H1 (cell line): ENCODE measurements around the gene DHRS7B. TPM values are rescaled to one million over a fixed set of nuclear protein-coding genes. Genes with fewer than 3 reads are reported as not detected.

Source experiments
- CTCF ChIA-PET: fragments of 300-600 bp; sonication (Branson Sonifier 250); formaldehyde crosslinking; loops from one replicate; lab custom pipeline; 2021; ENCODE audit not compliant: partially characterized antibody; lab: Charles Lee
- POLR2A ChIA-PET: fragments of 300-600 bp; sonication (Branson Sonifier 250); formaldehyde crosslinking; loops from one replicate; lab custom pipeline; 2021; ENCODE audit warnings: inconsistent platforms; ENCODE audit not compliant: partially characterized antibody; lab: Charles Lee
- DNase-seq, 2 experiments: peaks; one replicate each; pipeline versions ENCODE4 v3.0.0 to v3.0.0-alpha.2; 2010 to 2022; ENCODE audit warnings: low spot score in 2 of 2, low read depth in 1 of 2, mixed read lengths in 1 of 2
- FAIRE-seq: peaks from 2 replicates; lab custom pipeline; 2011; peaks lifted over from hg19 to GRCh38; lab: Jason Lieb, UNC
- H2AFZ ChIP-seq: 2 replicates; pipeline ENCODE4 v1.8.1; 2012; ENCODE audit warnings: low read length, inconsistent platforms
- H2AK5ac ChIP-seq: 2 replicates; pipeline ENCODE4 v1.6.1; 2013; ENCODE audit warnings: low read depth, low read length
- H2BK120ac ChIP-seq: replicated peaks from 2 replicates; pipeline ENCODE3; 2013; ENCODE audit warnings: low read depth, low read length, inconsistent platforms
- H2BK12ac ChIP-seq: 2 replicates; pipeline ENCODE4 v1.6.1; 2013; ENCODE audit warnings: low read depth, low read length
- H2BK15ac ChIP-seq: 2 replicates; pipeline ENCODE4 v1.6.1; 2013; ENCODE audit warnings: low read length
- H2BK20ac ChIP-seq: 2 replicates; pipeline ENCODE4 v1.6.1; 2013; ENCODE audit warnings: low read length
- H2BK5ac ChIP-seq: 2 replicates; pipeline ENCODE4 v1.6.1; 2013; ENCODE audit warnings: low read depth, low read length
- H3K14ac ChIP-seq: 2 replicates; pipeline ENCODE4 v1.6.1; 2013; ENCODE audit warnings: inconsistent platforms; ENCODE audit not compliant: insufficient read length
- H3K18ac ChIP-seq: 2 replicates; pipeline ENCODE4 v1.6.1; 2013; ENCODE audit warnings: low read length; ENCODE audit errors: extremely low read depth
- H3K23ac ChIP-seq: 2 replicates; pipeline ENCODE4 v1.6.1; 2013; ENCODE audit warnings: inconsistent platforms; ENCODE audit not compliant: insufficient read length
- H3K23me2 ChIP-seq: 2 replicates; pipeline ENCODE4 v1.6.1; 2013; ENCODE audit warnings: low read depth, low read length
- H3K27ac ChIP-seq: 2 replicates; pipeline ENCODE4 v1.6.1; 2011; ENCODE audit warnings: low read depth, low read length, inconsistent platforms
- H3K27me3 ChIP-seq, 4 experiments: replicated peaks in 1 of 4; 1 replicate in 1 of 4; 2 replicates in 3 of 4; pipeline versions ENCODE4 v1.6.1 to v1.8.1; 2011 to 2013; ENCODE audit warnings: low read length in 3 of 4, mild to moderate bottlenecking in 3 of 4, inconsistent platforms in 2 of 4, mixed read lengths in 2 of 4, moderate library complexity in 1 of 4; ENCODE audit not compliant: control insufficient read depth in 3 of 4, insufficient read depth in 3 of 4; ENCODE audit errors: extremely low read depth in 1 of 4
- H3K36me3 ChIP-seq, 4 experiments: 2 replicates each; pipeline versions ENCODE4 v1.6.1 to v1.8.1; 2011 to 2013; ENCODE audit warnings: mild to moderate bottlenecking in 4 of 4, low read length in 3 of 4, moderate library complexity in 2 of 4, control low read depth in 1 of 4, inconsistent platforms in 1 of 4; ENCODE audit not compliant: insufficient read depth in 4 of 4, control insufficient read depth in 2 of 4
- H3K4ac ChIP-seq: replicated peaks from 2 replicates; pipeline ENCODE3; 2013; ENCODE audit warnings: low read length, low read depth, mixed read lengths, inconsistent platforms; ENCODE audit not compliant: insufficient read length
- H3K4me1 ChIP-seq, 4 experiments: replicated peaks in 1 of 4; 1 replicate in 1 of 4; 2 replicates in 3 of 4; pipeline versions ENCODE4 v1.6.1 to v1.8.1; 2011 to 2013; ENCODE audit warnings: low read length in 3 of 4, inconsistent platforms in 2 of 4, mixed read lengths in 1 of 4; ENCODE audit not compliant: insufficient read depth in 4 of 4, control insufficient read depth in 3 of 4
- H3K4me2 ChIP-seq, 2 experiments: 2 replicates each; pipeline versions ENCODE4 v1.6.1 to v1.8.1; 2011 to 2013; ENCODE audit warnings: low read depth in 2 of 2, low read length in 2 of 2, control low read depth in 1 of 2, inconsistent platforms in 1 of 2, mild to moderate bottlenecking in 1 of 2; ENCODE audit not compliant: insufficient read depth in 1 of 2
- H3K4me3 ChIP-seq, 4 experiments: fragments of 200-600, 300-600 bp in 1 of 4; sonication (generic), shearing (Covaris generic), sonication (Bioruptor Twin) in 1 of 4; 2 replicates each; pipeline versions ENCODE4 v1.5.1 to v1.8.1; 2011 to 2016; ENCODE audit warnings: low read length in 4 of 4, low read depth in 3 of 4, control low read depth in 2 of 4, inconsistent platforms in 2 of 4, mild to moderate bottlenecking in 2 of 4, mixed read lengths in 1 of 4, moderate library complexity in 1 of 4; ENCODE audit not compliant: insufficient read depth in 2 of 4; ENCODE audit errors: extremely low read depth in 1 of 4
- H3K56ac ChIP-seq: replicated peaks from 2 replicates; pipeline ENCODE3; 2013; ENCODE audit warnings: low read depth, mild to moderate bottlenecking, mixed read lengths, low read length, inconsistent platforms; ENCODE audit not compliant: insufficient read length
- H3K79me1 ChIP-seq: 2 replicates; pipeline ENCODE4 v1.6.1; 2013; ENCODE audit warnings: low read depth, low read length, control low read depth
- H3K79me2 ChIP-seq, 2 experiments: 2 replicates each; pipeline versions ENCODE4 v1.6.1 to v1.8.1; 2012 to 2013; ENCODE audit warnings: low read length in 2 of 2, mild to moderate bottlenecking in 2 of 2, inconsistent platforms in 1 of 2; ENCODE audit not compliant: insufficient read depth in 2 of 2, control insufficient read depth in 1 of 2
- H3K9ac ChIP-seq, 4 experiments: replicated peaks in 1 of 4; 1 replicate in 1 of 4; 2 replicates in 3 of 4; pipeline versions ENCODE4 v1.6.1 to v1.8.1; 2011 to 2013; ENCODE audit warnings: low read depth in 3 of 4, low read length in 3 of 4, control low read depth in 2 of 4, mild to moderate bottlenecking in 2 of 4, moderate library complexity in 2 of 4, inconsistent platforms in 1 of 4; ENCODE audit errors: extremely low read depth in 1 of 4
- H3K9me3 ChIP-seq, 2 experiments: 2 replicates each; pipeline versions ENCODE4 v1.6.1 to v1.8.1; 2012 to 2013; ENCODE audit warnings: mild to moderate bottlenecking in 2 of 2, moderate library complexity in 2 of 2, control low read depth in 1 of 2, inconsistent platforms in 1 of 2, low read depth in 1 of 2, low read length in 1 of 2, mixed read lengths in 1 of 2; ENCODE audit not compliant: insufficient read depth in 2 of 2
- H4K20me1 ChIP-seq, 2 experiments: replicated peaks in 1 of 2; 2 replicates each; pipeline versions ENCODE3 to v1.8.1; 2011 to 2013; ENCODE audit warnings: inconsistent platforms in 2 of 2, low read length in 2 of 2, mild to moderate bottlenecking in 1 of 2; ENCODE audit not compliant: insufficient read depth in 2 of 2, control insufficient read depth in 1 of 2
- H4K5ac ChIP-seq: 2 replicates; pipeline ENCODE4 v1.6.1; 2013; ENCODE audit warnings: low read length, low read depth, mixed read lengths, inconsistent platforms; ENCODE audit not compliant: insufficient read length
- H4K8ac ChIP-seq: 2 replicates; pipeline ENCODE4 v1.8.0; 2013; ENCODE audit warnings: mild to moderate bottlenecking, moderate library complexity, low read length, inconsistent platforms; ENCODE audit not compliant: insufficient read depth; ENCODE audit errors: extremely low read depth
- H4K91ac ChIP-seq: replicated peaks from 2 replicates; pipeline ENCODE3; 2013; ENCODE audit warnings: low read length, mixed read lengths, inconsistent platforms; ENCODE audit not compliant: insufficient read length
- HDAC6 ChIP-seq: IDR thresholded peaks from one replicate; pipeline ENCODE4 v1.7.1; 2012; ENCODE audit warnings: low read depth, mild to moderate bottlenecking, inconsistent platforms, low read length, moderate library complexity
- TAF7 ChIP-seq: optimal IDR thresholded peaks from 2 replicates; pipeline ENCODE3; 2011; ENCODE audit warnings: low read depth, mild to moderate bottlenecking, inconsistent platforms, low read length, moderate library complexity, borderline replicate concordance
- WGBS, 2 experiments: shearing (Covaris generic) in 1 of 2; methylation state at CpG; one replicate each; pipeline versions ENCODE4 v1.1.6 to v1.1.7; 2013 to 2015; ENCODE audit warnings: low lambda C conversion rate in 2 of 2, mixed read lengths in 2 of 2, inconsistent platforms in 1 of 2, low coverage in 1 of 2, missing lambda C conversion rate in 1 of 2; ENCODE audit not compliant: insufficient replicate concordance in 2 of 2, insufficient coverage in 1 of 2, insufficient read length in 1 of 2; ENCODE audit errors: extremely low coverage in 1 of 2, missing lambda C conversion rate in 1 of 2; 5-methylcytosine and 5-hydroxymethylcytosine counted together
- polyA plus RNA-seq, 7 experiments: library from polyadenylated mRNA; depleted of rRNA in 3 of 7; stranded (reverse) in 5 of 7; unstranded in 2 of 7; fragments of >200 nt in 5 of 7; fragments of 200-250 nt in 2 of 7; gene quantifications; 1 replicate in 5 of 7; 2 replicates in 1 of 7; 4 replicates in 1 of 7; pipeline versions ENCODE4 v1.2.1 to v1.2.3, GENCODE V29; 2011 to 2013; ENCODE audit warnings: missing spikeins in 2 of 7, mixed read lengths in 2 of 7
- total RNA-seq: library from RNA; stranded (reverse); fragmentation: NEBNext Ultra II Directional; extraction: Animal tissue kit (Norgen Biotek cat#: 25700); gene quantifications from 2 replicates; pipeline ENCODE4 v1.2.1, GENCODE V29; 2021

The DHRS7B gene
- total and polyA plus RNA-seq, 2 of the 8 experiments (the other 6 are each of a cell fraction or from before 2014, with no cell fraction given): 11.0 to 27.9 TPM

- Histone ChIP-seq H3K23me2 (no peaks in the 10 kb centered on the region), H4K20me1 (no peaks in the 10 kb centered on the region), H2AFZ (no peak overlapping the region), H3K18ac (no peak overlapping the region), H2BK5ac (no peak overlapping the region), H3K27ac (no peak overlapping the region), H2BK15ac (no peak overlapping the region), H2BK20ac (no peak overlapping the region), H3K36me3 (no peaks in the 10 kb centered on the region; a peak in 1 of 8 replicates), H2BK12ac (no peak overlapping the region), H3K14ac (no peak overlapping the region), H4K5ac (no peak overlapping the region), H3K4ac (no peak overlapping the region), H3K9me3 (no peaks in the 10 kb centered on the region), H2BK120ac (no peak overlapping the region), H3K4me3 (no peak overlapping the region), H3K56ac (no peak overlapping the region), H3K4me2 (no peak overlapping the region), H3K9ac (no peak overlapping the region), H2AK5ac (no peak overlapping the region), H3K23ac (no peak overlapping the region), H3K4me1 (no peaks in the 10 kb centered on the region), H4K91ac (no peak overlapping the region), H3K79me1 (no peaks in the 10 kb centered on the region), H3K27me3 (no peaks in the 10 kb centered on the region), H3K79me2 (no peaks in the 10 kb centered on the region), H4K8ac (no peak overlapping the region)
- DNase-seq (no peak), FAIRE-seq (no peak)
- POLR2A ChIA-PET: interaction anchor here (1.1 kb wide), 2 partner anchors 10 to 19 kb away, joined by 3 read pairs; no protein-coding TSS in a partner anchor
- CTCF ChIA-PET: interaction anchor here (1.2 to 2.9 kb wide), 5 partner anchors 11 to 76 kb away, joined by 3 to 16 read pairs (median 5); no protein-coding TSS in a partner anchor
- WGBS, 2 experiments: 81% methylated on average over 8 of the region's 8 CpGs; no CpG with 5 or more reads in 1 of the 2 experiments
- TF ChIP-seq HDAC6 (no peak), TAF7 (no peak)
These were observed 47.4 kb downstream of the DHRS7B start for GRCh38 chr17:21174186-21174585.
